Calu3 (cell line): Measurements from ENCODE around the gene ECT2. TPM values are rescaled to one million over a fixed set of nuclear protein-coding genes. Genes with fewer than 3 reads are reported as not detected.
"Not testable (repeated sequence)": the region's sequence is repeated elsewhere in the genome, so short reads cannot be mapped to it uniquely, and the experiment has no call there.

Experiments used
- BruUV-seq: library from RNA; stranded (reverse); fragments of 400-500 nt; replicated peaks from 2 replicates; lab custom pipeline; 2021; lab: Mats Ljungman, UMichigan
- CTCF ChIA-PET: fragments of 300-600 bp; sonication (Branson Sonifier 250); formaldehyde crosslinking; loops from one replicate; lab custom pipeline; 2022; ENCODE audit warnings: antibody characterized with exemption; lab: Charles Lee
- DNase-seq: peaks from one replicate; pipeline ENCODE4 v3.0.0; 2022
- H3K27ac Mint-ChIP-seq: one replicate; pipeline ENCODE4 v1.8.0; 2022; ENCODE audit warnings: mixed read lengths; ENCODE audit not compliant: unreplicated experiment
- H3K27me3 Mint-ChIP-seq: one replicate; pipeline ENCODE4 v1.8.0; 2022; ENCODE audit warnings: mixed read lengths; ENCODE audit not compliant: unreplicated experiment
- H3K36me3 Mint-ChIP-seq: one replicate; pipeline ENCODE4 v1.8.0; 2022; ENCODE audit warnings: mild to moderate bottlenecking, moderate library complexity, mixed read lengths; ENCODE audit not compliant: insufficient read depth, unreplicated experiment
- H3K4me1 Mint-ChIP-seq: one replicate; pipeline ENCODE4 v1.8.0; 2022; ENCODE audit warnings: mild to moderate bottlenecking, low read depth, mixed read lengths; ENCODE audit not compliant: unreplicated experiment
- H3K4me3 Mint-ChIP-seq: one replicate; pipeline ENCODE4 v1.8.0; 2022; ENCODE audit warnings: mild to moderate bottlenecking, low read depth, moderate library complexity, mixed read lengths; ENCODE audit not compliant: unreplicated experiment
- H3K9me3 Mint-ChIP-seq: one replicate; pipeline ENCODE4 v1.8.0; 2022; ENCODE audit warnings: low read depth, mixed read lengths; ENCODE audit not compliant: unreplicated experiment
- intact Hi-C: fragments of 100-400 bp; cut with micrococcal nuclease; formaldehyde crosslinking; loops from one replicate; pipeline ENCODE4 v1.10.0; 2022; ENCODE audit not compliant: unreplicated experiment
- total RNA-seq: library from RNA; stranded (reverse); gene quantifications from 2 replicates; pipeline ENCODE4 v1.2.3, GENCODE V29; 2022
- TF ChIP-seq, protein P1 (sequence below): fragments of 200-600 bp; IDR thresholded peaks from one replicate; pipeline ENCODE4 v1.8.0; 2022; ENCODE audit warnings: antibody characterized with exemption; ENCODE audit not compliant: unreplicated experiment

The ECT2 gene
- total RNA-seq, 1 experiment from 2014 or later, result 201 TPM

DNA sequence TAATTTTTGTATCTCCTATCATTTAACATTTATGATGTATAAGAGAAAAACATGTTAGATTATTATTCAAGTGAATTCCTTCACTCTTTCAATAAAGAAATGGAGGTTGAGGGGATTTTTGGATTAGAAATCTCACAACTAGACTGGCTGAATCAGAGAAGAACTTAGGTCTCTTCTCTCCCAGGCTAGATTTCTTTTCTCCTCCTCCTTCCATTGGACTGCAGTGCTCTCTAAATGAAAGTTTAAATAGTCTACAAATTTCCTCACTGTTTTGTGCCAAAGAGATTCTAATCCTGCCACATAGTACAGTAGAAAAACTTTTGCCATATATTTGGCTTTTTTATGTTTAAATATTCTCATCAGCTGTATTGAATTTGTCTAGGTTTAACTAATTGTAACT, 65.8 kb downstream of the ECT2 start:
- CTCF ChIA-PET, result interaction anchor here (0.5 kb wide), 1 partner anchor 212 kb away, joined by 6 read pairs; no protein-coding TSS in a partner anchor
- H3K36me3 Mint-ChIP-seq, result peaks cover 38% of the 10 kb centered on the region
- intact Hi-C loops, result no loop called here
- BruUV-seq, result no TSS peak
- no peaks in the 10 kb centered on the region for H3K27me3 Mint-ChIP-seq
- no peaks in the 10 kb centered on the region for H3K4me1 Mint-ChIP-seq
- H3K9me3 Mint-ChIP-seq, result no peaks in the 10 kb centered on the region
- DNase-seq, result no peak
- TF ChIP-seq, protein P1, sequence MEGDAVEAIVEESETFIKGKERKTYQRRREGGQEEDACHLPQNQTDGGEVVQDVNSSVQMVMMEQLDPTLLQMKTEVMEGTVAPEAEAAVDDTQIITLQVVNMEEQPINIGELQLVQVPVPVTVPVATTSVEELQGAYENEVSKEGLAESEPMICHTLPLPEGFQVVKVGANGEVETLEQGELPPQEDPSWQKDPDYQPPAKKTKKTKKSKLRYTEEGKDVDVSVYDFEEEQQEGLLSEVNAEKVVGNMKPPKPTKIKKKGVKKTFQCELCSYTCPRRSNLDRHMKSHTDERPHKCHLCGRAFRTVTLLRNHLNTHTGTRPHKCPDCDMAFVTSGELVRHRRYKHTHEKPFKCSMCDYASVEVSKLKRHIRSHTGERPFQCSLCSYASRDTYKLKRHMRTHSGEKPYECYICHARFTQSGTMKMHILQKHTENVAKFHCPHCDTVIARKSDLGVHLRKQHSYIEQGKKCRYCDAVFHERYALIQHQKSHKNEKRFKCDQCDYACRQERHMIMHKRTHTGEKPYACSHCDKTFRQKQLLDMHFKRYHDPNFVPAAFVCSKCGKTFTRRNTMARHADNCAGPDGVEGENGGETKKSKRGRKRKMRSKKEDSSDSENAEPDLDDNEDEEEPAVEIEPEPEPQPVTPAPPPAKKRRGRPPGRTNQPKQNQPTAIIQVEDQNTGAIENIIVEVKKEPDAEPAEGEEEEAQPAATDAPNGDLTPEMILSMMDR, result no peak
- no peak overlapping the region for H3K4me3 Mint-ChIP-seq
- no peak overlapping the region for H3K27ac Mint-ChIP-seq

DNA sequence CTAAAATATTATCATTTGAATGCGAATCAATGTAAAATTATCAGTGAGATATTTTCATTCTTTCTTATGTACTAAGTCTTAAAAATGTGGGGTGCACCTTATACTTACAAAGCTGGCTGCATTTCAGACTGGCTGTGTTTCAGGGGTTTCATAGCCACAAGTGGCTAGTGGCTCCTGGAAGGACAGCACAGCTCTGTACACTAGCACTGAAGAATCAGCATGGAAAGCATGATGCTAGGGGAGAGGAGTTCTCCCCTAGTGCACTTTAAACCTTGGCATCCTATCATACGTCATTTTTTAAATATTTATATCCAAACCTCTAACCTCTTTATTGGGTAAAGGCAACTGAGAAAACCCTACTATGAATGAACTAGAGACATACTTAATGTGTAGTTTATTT, 66.4 kb downstream of the ECT2 start:
- H3K27ac Mint-ChIP-seq, result no peak overlapping the region
- CTCF ChIA-PET, result no interaction called here
- no peaks in the 10 kb centered on the region for H3K4me1 Mint-ChIP-seq
- TF ChIP-seq, protein P1, result no peak
- no TSS peak for BruUV-seq
- no peak for DNase-seq
- peaks cover 31% of the 10 kb centered on the region for H3K36me3 Mint-ChIP-seq
- H3K27me3 Mint-ChIP-seq, result no peaks in the 10 kb centered on the region
- no peaks in the 10 kb centered on the region for H3K9me3 Mint-ChIP-seq
- intact Hi-C loops, result no loop called here
- H3K4me3 Mint-ChIP-seq, result no peak overlapping the region

DNA sequence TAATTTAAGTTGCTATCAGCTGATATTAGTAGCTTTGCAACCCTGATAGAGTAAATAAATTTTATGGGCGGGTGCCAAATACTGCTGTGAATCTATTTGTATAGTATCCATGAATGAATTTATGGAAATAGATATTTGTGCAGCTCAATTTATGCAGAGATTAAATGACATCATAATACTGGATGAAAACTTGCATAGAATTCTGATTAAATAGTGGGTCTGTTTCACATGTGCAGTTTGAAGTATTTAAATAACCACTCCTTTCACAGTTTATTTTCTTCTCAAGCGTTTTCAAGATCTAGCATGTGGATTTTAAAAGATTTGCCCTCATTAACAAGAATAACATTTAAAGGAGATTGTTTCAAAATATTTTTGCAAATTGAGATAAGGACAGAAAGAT, 70.0 kb downstream of the ECT2 start:
- H3K4me1 Mint-ChIP-seq, result no peaks in the 10 kb centered on the region
- CTCF ChIA-PET, result no interaction called here
- H3K27ac Mint-ChIP-seq, result no peak overlapping the region
- no peak for DNase-seq
- no peaks in the 10 kb centered on the region for H3K27me3 Mint-ChIP-seq
- intact Hi-C loops, result no loop called here
- peaks cover 34% of the 10 kb centered on the region for H3K36me3 Mint-ChIP-seq
- TF ChIP-seq, protein P1, result no peak
- TSS peak; percentile 37 for BruUV-seq
- peaks cover 12% of the 10 kb centered on the region for H3K9me3 Mint-ChIP-seq
- H3K4me3 Mint-ChIP-seq, result no peak overlapping the region

DNA sequence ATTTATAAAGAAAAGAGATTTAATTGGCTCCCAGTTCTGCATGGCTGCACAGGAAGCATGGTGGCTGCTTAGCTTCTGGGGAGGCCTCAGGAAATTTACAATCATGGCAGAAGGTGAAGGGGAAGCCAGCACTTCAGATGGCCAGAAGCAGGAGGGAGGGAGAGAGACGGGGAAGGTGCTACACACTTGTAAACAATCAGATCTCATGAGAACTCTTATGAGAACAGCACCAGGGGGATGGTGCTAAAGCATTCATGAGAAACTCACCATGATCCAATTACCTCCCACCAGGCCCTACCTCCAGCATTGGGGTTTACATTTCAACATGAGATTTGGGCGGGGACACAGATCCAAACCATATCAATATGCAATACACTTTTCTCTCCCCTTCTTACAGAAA, 73.7 kb downstream of the ECT2 start:
- intact Hi-C loops, result no loop called here
- H3K36me3 Mint-ChIP-seq, result peaks cover 30% of the 10 kb centered on the region
- CTCF ChIA-PET, result no interaction called here
- BruUV-seq, result no TSS peak
- H3K27ac Mint-ChIP-seq, result no peak overlapping the region
- peaks cover 19% of the 10 kb centered on the region for H3K9me3 Mint-ChIP-seq
- no peak for DNase-seq
- H3K4me3 Mint-ChIP-seq, result no peak overlapping the region
- no peaks in the 10 kb centered on the region for H3K4me1 Mint-ChIP-seq
- H3K27me3 Mint-ChIP-seq, result no peaks in the 10 kb centered on the region
- TF ChIP-seq, protein P1, result no peak

DNA sequence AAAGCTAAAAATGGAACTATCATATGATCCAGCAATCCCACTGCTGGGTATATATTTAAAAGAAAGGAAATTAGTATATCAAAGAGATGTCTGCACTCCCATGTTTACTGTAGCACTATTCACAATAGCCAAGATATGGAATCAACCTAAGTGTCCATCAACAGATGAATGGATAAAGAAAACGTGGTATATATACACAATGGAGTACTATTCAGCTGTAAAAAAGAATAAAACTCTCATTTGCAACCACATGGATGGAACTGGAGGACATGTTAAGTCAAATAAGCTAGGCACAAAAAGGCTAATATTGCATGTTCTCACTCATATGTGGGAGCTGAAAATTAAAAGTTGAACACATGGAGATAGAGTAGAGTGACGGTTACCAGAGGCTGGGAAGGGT, 76.7 kb downstream of the ECT2 start:
- H3K4me1 Mint-ChIP-seq, H3K27ac Mint-ChIP-seq, H3K4me3 Mint-ChIP-seq, BruUV-seq, intact Hi-C loops, DNase-seq, H3K27me3 Mint-ChIP-seq: not testable (repeated sequence)
- Mint-ChIP-seq H3K9me3 (peaks cover 19% of the 10 kb centered on the region), H3K36me3 (peaks cover 15% of the 10 kb centered on the region)
- CTCF ChIA-PET, result interaction anchor here (0.6 kb wide), 1 partner anchor 112 kb away, joined by 3 read pairs; no protein-coding TSS in a partner anchor
